Nephron progenitor cell (in vitro differentiated cells): ENCODE data around the gene MMP7.

Source experiments
- DNase-seq: peaks from one replicate; pipeline ENCODE4 v3.0.0; 2021
- H3K27ac Mint-ChIP-seq: 2 replicates; pipeline ENCODE4 v1.8.0; 2021; ENCODE audit warnings: mild to moderate bottlenecking, moderate library complexity, mixed read lengths
- H3K27me3 Mint-ChIP-seq: 2 replicates; pipeline ENCODE4 v1.8.0; 2021; ENCODE audit warnings: mild to moderate bottlenecking, low read depth, mixed read lengths; ENCODE audit not compliant: poor library complexity
- H3K36me3 Mint-ChIP-seq: 2 replicates; pipeline ENCODE4 v1.8.0; 2021; ENCODE audit warnings: low read depth, mixed read lengths
- H3K4me1 Mint-ChIP-seq: 2 replicates; pipeline ENCODE4 v1.8.0; 2021; ENCODE audit warnings: mixed read lengths
- H3K4me3 Mint-ChIP-seq: 2 replicates; pipeline ENCODE4 v1.8.0; 2021; ENCODE audit warnings: mild to moderate bottlenecking, moderate library complexity, mixed read lengths
- H3K9me3 Mint-ChIP-seq: 2 replicates; pipeline ENCODE4 v1.8.0; 2021; ENCODE audit warnings: mild to moderate bottlenecking, moderate library complexity, mixed read lengths
- CTCF ChIP-seq: fragments of 200-600 bp; sonication (generic); IDR thresholded peaks from 2 replicates; pipeline ENCODE4 v1.5.0; 2021; ENCODE audit warnings: antibody characterized with exemption

The MMP7 gene

GRCh38 chr11:102482433-102482832, 48.1 kb downstream of the MMP7 start:
- H3K27me3 Mint-ChIP-seq: peaks cover 3% of the 10 kb centered on the region
- no peak overlapping the region for H3K4me3 Mint-ChIP-seq
- no peak for DNase-seq

GRCh38 chr11:102479733-102480132, 50.8 kb downstream of the MMP7 start:
- H3K27ac Mint-ChIP-seq: no peak overlapping the region
- peaks cover 3% of the 10 kb centered on the region for H3K27me3 Mint-ChIP-seq
- no peaks in the 10 kb centered on the region for H3K36me3 Mint-ChIP-seq
- H3K9me3 Mint-ChIP-seq: no peaks in the 10 kb centered on the region
- no peak for TF ChIP-seq CTCF
- H3K4me1 Mint-ChIP-seq: peaks cover 18% of the 10 kb centered on the region
- DNase-seq: no peak
- no peak overlapping the region for H3K4me3 Mint-ChIP-seq

More at GRCh38 chr11:102482433-102482832, 48.1 kb downstream of the MMP7 start:
- H3K4me1 Mint-ChIP-seq: peaks cover 5% of the 10 kb centered on the region
- no peaks in the 10 kb centered on the region for H3K36me3 Mint-ChIP-seq
- H3K9me3 Mint-ChIP-seq: no peaks in the 10 kb centered on the region
- H3K27ac Mint-ChIP-seq: no peak overlapping the region
- no peak for TF ChIP-seq CTCF

GRCh38 chr11:102478673-102479299, 51.8 kb downstream of the MMP7 start:
- no peaks in the 10 kb centered on the region for H3K36me3 Mint-ChIP-seq
- no peaks in the 10 kb centered on the region for H3K9me3 Mint-ChIP-seq
- H3K27ac Mint-ChIP-seq: no peak overlapping the region

GRCh38 chr11:102476812-102477211, 53.7 kb downstream of the MMP7 start:
- Mint-ChIP-seq H3K4me3 (no peak overlapping the region), H3K4me1 (peaks cover 18% of the 10 kb centered on the region), H3K9me3 (no peaks in the 10 kb centered on the region), H3K27me3 (peaks cover 3% of the 10 kb centered on the region), H3K36me3 (no peaks in the 10 kb centered on the region), H3K27ac (peak overlapping the region; percentile 96)
- DNase-seq: no peak
- no peak for TF ChIP-seq CTCF

More at GRCh38 chr11:102478673-102479299, 51.8 kb downstream of the MMP7 start:
- DNase-seq: no peak
- TF ChIP-seq CTCF: no peak
- Mint-ChIP-seq H3K4me1 (peaks cover 18% of the 10 kb centered on the region), H3K27me3 (peaks cover 3% of the 10 kb centered on the region), H3K4me3 (no peak overlapping the region)

- Mint-ChIP-seq H3K4me3 (no peak overlapping the region), H3K27me3 (no peaks in the 10 kb centered on the region), H3K9me3 (no peaks in the 10 kb centered on the region), H3K27ac (peak overlapping the region; percentile 96), H3K36me3 (no peaks in the 10 kb centered on the region), H3K4me1 (peaks cover 18% of the 10 kb centered on the region)
- DNase-seq: no peak
- no peak for TF ChIP-seq CTCF
Measured at GRCh38 chr11:102476069-102476468, 54.5 kb downstream of the MMP7 start.

- peaks cover 18% of the 10 kb centered on the region for H3K4me1 Mint-ChIP-seq
- no peaks in the 10 kb centered on the region for H3K27me3 Mint-ChIP-seq
- no peak for DNase-seq
- H3K36me3 Mint-ChIP-seq: no peaks in the 10 kb centered on the region
- H3K27ac Mint-ChIP-seq: no peak overlapping the region
- H3K9me3 Mint-ChIP-seq: no peaks in the 10 kb centered on the region
- H3K4me3 Mint-ChIP-seq: no peak overlapping the region
- TF ChIP-seq CTCF: no peak
Measured at GRCh38 chr11:102473543-102473942, 57.0 kb downstream of the MMP7 start.
